SIG-M5 treated with dmso at 0.1 percent for 504 hours (cell line): ENCODE measurements around the gene KXD1.

Experiments
- DNase-seq: peaks from one replicate; lab custom pipeline; 2025; ENCODE audit not compliant: unreplicated experiment; lab: John Stamatoyannopoulos, UW

KXD1 gene

GRCh38 chr19:18612051-18612771, 54.5 kb downstream of the KXD1 start:
- no peak for DNase-seq

GRCh38 chr19:18612772-18613588, 55.3 kb downstream of the KXD1 start, which contains the start of gene TMEM59L:
TMEM59L (plus strand) TSS chr19:18612870; CDS start chr19:18612959, 89 bp downstream.
- no peak for DNase-seq

GRCh38 chr19:18613589-18614234, 56.0 kb downstream of the KXD1 start:
- no peak for DNase-seq

- no peak for DNase-seq
Observed at GRCh38 chr19:18616023-18616422, 58.4 kb downstream of the KXD1 start.

DNA sequence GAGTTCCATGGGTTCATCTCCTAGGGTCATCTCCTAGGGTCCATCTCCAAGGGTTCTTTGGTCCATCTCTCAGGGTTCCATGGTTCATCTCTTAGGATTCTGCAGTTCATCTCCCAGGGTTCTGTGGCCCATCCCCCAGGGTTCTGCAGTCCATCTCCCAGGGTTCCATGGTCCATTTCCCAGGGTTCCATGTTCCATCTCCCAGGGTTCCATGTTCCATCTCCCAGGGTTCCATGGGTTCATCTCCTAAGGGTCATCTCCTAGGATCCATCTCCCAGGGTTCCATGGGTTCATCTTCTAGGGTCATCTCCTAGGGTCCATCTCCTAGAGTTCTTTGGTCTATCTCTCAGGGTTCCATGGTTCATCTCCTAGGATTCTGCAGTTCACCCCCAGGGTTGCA, 59.9 kb downstream of the KXD1 start:
- no peak for DNase-seq

- DNase-seq = no peak
Observed at GRCh38 chr19:18618236-18618635, 60.6 kb downstream of the KXD1 start.
